Measurements from ENCODE around the gene VTI1B.
"Not testable (repeated sequence)": the region's sequence is repeated elsewhere in the genome, so short reads cannot be mapped to it uniquely, and the experiment has no call there.

The VTI1B gene

DNA sequence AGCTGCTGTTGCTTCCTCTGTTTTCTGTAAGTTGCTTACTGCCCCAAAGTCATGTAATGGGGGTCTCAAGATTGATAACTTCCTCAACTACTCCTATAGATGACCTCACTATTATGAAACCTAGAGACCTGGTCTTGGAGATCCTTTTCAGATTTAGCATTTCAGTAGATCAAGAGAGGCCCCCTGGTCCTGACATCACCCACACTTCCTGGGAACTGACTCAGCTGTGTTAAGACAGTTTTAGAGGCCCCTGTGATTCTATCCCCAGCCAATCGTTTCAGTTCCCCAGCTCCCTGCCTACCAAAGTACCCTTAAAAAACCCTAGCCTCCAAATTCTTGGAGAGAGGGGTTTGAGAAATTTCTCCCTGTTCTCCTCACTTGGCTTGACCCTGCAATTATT lies 63.9 kb downstream of the VTI1B start:
- no peaks in the 10 kb centered on the region for H3K36me3 ChIP-seq (ENCODE audit: insufficient read depth, low read length)
- H3K79me2 ChIP-seq (ENCODE audit: control insufficient read depth, insufficient read depth, low read length, unreplicated experiment) = no peaks in the 10 kb centered on the region
- no peak overlapping the region for H3K4me3 ChIP-seq (ENCODE audit: low read depth, low read length)
- no peaks in the 10 kb centered on the region for H3K4me1 ChIP-seq (ENCODE audit: control insufficient read depth, insufficient read depth, low read length, unreplicated experiment)
- H2AFZ ChIP-seq (ENCODE audit: low read length, unreplicated experiment) = no peak overlapping the region
- H3K27ac ChIP-seq (ENCODE audit: low read depth, low read length) = no peak overlapping the region
- 0 out of 2 replicates have a peak, but pooled peaks cover 8% of the 10 kb centered on the region for H3K27me3 ChIP-seq (ENCODE audit: insufficient read depth, low read length)

DNA sequence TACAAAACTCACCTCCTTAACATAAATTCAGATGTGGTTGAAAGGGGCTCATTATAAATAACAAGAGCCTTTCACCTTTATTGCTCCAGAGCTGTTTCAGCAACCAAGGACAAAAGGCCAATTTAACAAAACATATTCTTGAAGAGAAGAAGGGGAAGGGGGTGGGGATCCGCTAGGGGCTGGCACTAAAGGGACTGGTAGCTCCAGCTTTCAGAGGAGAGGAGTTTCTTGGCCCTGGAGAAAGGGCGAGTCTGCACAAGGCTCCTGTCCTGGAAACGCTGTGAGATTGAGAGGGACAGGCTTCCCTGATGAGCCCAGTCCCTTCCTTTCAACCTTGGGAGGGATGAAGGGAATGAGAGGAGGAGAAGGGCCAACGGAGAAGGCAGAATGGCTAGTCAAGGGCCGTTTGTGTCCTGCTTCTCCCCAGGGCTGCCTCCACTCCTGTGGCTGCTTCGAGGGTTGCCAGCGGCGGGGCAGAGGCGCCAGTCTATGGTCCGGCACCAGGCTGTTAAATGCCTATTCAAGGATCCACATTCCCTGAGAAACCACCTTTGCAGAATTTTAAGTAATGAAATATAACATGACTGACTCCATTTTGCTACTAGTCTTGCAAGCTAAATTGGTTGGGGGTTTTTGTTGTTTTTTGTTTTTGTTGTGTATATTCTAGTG lies 64.7 kb downstream of the VTI1B start:
- Histone ChIP-seq H3K4me1 (ENCODE audit: control insufficient read depth, insufficient read depth, low read length, unreplicated experiment) (no peaks in the 10 kb centered on the region), H2AFZ (ENCODE audit: low read length, unreplicated experiment) (no peak overlapping the region), H3K79me2 (ENCODE audit: control insufficient read depth, insufficient read depth, low read length, unreplicated experiment) (no peaks in the 10 kb centered on the region), H3K4me3 (ENCODE audit: low read depth, low read length) (no peak overlapping the region), H3K36me3 (ENCODE audit: insufficient read depth, low read length) (no peaks in the 10 kb centered on the region), H3K27me3 (ENCODE audit: insufficient read depth, low read length) (0 out of 2 replicates have a peak, but pooled peaks cover 8% of the 10 kb centered on the region), H3K27ac (ENCODE audit: low read depth, low read length) (no peak overlapping the region)

- H3K79me2 ChIP-seq (ENCODE audit: control insufficient read depth, insufficient read depth, low read length, unreplicated experiment) = no peaks in the 10 kb centered on the region
- no peak overlapping the region for H3K27ac ChIP-seq (ENCODE audit: low read depth, low read length)
- H2AFZ ChIP-seq (ENCODE audit: low read length, unreplicated experiment) = no peak overlapping the region
- no peaks in the 10 kb centered on the region for H3K4me1 ChIP-seq (ENCODE audit: control insufficient read depth, insufficient read depth, low read length, unreplicated experiment)
- no peak overlapping the region for H3K4me3 ChIP-seq (ENCODE audit: low read depth, low read length)
- H3K27me3 ChIP-seq (ENCODE audit: insufficient read depth, low read length) = 0 out of 2 replicates have a peak, but pooled peaks cover 8% of the 10 kb centered on the region
- H3K36me3 ChIP-seq (ENCODE audit: insufficient read depth, low read length) = no peaks in the 10 kb centered on the region
Measured at GRCh38 chr14:67607646-67608045, 66.8 kb downstream of the VTI1B start.

- no peaks in the 10 kb centered on the region for H3K79me2 ChIP-seq (ENCODE audit: control insufficient read depth, insufficient read depth, low read length, unreplicated experiment)
- no peak overlapping the region for H3K4me3 ChIP-seq (ENCODE audit: low read depth, low read length)
- H2AFZ ChIP-seq (ENCODE audit: low read length, unreplicated experiment) = no peak overlapping the region
- H3K27me3 ChIP-seq (ENCODE audit: insufficient read depth, low read length) = no peaks in the 10 kb centered on the region
- H3K27ac ChIP-seq (ENCODE audit: low read depth, low read length) = no peak overlapping the region
- H3K36me3 ChIP-seq (ENCODE audit: insufficient read depth, low read length) = no peaks in the 10 kb centered on the region
- no peaks in the 10 kb centered on the region for H3K4me1 ChIP-seq (ENCODE audit: control insufficient read depth, insufficient read depth, low read length, unreplicated experiment)
Measured at GRCh38 chr14:67602995-67603545, 71.4 kb downstream of the VTI1B start.

DNA sequence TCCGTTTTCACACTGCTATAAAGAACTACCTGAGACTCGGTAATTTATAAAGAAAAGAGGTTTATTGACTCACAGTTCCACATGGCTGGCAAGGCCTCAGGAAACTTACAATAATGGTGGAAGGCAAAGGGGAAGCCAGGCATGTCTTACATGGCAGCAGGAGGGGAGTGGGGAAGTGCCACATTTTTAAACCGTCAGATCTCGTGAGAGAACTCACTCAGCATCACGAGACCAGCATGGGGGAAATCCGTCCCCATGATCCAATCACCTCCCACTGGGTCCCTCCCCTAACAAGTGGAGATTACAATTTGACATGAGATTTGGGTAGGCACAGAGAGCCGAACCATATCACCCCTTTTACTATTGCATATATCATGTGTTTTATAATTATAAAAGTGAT lies 72.4 kb downstream of the VTI1B start:
- Histone ChIP-seq H3K27me3 (ENCODE audit: insufficient read depth, low read length) (no peaks in the 10 kb centered on the region), H3K4me1 (ENCODE audit: control insufficient read depth, insufficient read depth, low read length, unreplicated experiment) (no peaks in the 10 kb centered on the region), H3K36me3 (ENCODE audit: insufficient read depth, low read length) (no peaks in the 10 kb centered on the region), H3K79me2 (ENCODE audit: control insufficient read depth, insufficient read depth, low read length, unreplicated experiment) (no peaks in the 10 kb centered on the region), H3K27ac (ENCODE audit: low read depth, low read length) (no peak overlapping the region), H2AFZ (ENCODE audit: low read length, unreplicated experiment) (no peak overlapping the region), H3K4me3 (ENCODE audit: low read depth, low read length) (no peak overlapping the region)

GRCh38 chr14:67600562-67600974 lies 73.9 kb downstream of the VTI1B start:
- H3K4me1 ChIP-seq (ENCODE audit: control insufficient read depth, insufficient read depth, low read length, unreplicated experiment); H3K27me3 ChIP-seq (ENCODE audit: insufficient read depth, low read length); H3K79me2 ChIP-seq (ENCODE audit: control insufficient read depth, insufficient read depth, low read length, unreplicated experiment); H3K36me3 ChIP-seq (ENCODE audit: insufficient read depth, low read length): not testable (repeated sequence)
- Histone ChIP-seq H3K4me3 (ENCODE audit: low read depth, low read length) (peak overlapping the region; percentile 97), H3K27ac (ENCODE audit: low read depth, low read length) (peak overlapping the region; percentile 51; the same call in 1 of the 2 replicates), H2AFZ (ENCODE audit: low read length, unreplicated experiment) (peak overlapping the region; percentile 96)

DNA sequence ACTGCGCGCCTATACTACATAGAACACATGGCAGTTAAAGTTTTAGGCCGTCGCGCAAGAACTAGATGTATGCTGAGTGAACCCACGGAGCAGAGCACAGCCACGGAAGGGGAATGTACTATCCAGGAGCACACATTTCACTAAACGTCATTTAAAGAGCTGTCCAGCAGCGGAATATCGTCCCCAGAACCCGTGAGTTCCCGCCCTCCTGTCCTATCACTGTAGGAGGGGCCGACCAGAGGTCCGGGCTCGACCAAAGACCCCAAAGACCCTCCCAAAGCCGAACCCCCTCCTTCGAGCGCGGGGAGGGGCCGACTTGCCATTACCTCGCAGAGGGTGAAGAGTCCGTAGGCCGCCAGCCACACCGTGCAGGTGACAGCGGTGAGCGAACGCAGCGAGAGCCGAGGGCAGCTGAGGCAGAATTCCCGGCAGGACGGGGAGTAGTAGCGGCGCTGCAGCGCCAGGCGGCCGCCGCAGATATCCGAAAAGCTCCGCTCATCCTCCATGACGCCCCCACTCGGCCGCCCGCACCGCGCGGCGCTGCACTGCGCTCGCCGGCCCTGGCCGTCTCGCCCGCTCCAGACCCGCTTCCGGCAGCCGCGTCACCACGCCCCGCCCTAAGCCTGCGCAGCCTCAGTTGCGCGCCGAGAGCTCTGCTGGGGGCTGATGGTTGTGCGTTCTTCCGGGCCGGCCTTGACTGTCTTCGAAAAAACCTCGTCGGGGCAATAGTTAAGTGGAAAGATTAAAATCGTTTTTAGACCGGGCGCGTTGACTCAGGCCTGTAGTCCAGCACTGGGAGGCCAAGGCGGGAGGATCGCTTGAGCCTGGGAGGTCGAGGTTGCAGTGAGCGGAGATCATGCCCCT lies 74.5 kb downstream of the VTI1B start, which contains the start of gene PIGH:
PIGH (minus strand) TSS at position 571 of the 864 bp plus-strand sequence; CDS start at position 506, 65 bp downstream.
- Histone ChIP-seq H3K27ac (ENCODE audit: low read depth, low read length) (peak within 1 kb of the TSS; percentile 51; the same call in 1 of the 2 replicates), H2AFZ (ENCODE audit: low read length, unreplicated experiment) (peak within 1 kb of the TSS; percentile 96), H3K4me3 (ENCODE audit: low read depth, low read length) (peak within 1 kb of the TSS; percentile 97), H3K79me2 (ENCODE audit: control insufficient read depth, insufficient read depth, low read length, unreplicated experiment) (no peaks in the 10 kb centered on the region), H3K27me3 (ENCODE audit: insufficient read depth, low read length) (no peaks in the 10 kb centered on the region), H3K36me3 (ENCODE audit: insufficient read depth, low read length) (no peaks in the 10 kb centered on the region), H3K4me1 (ENCODE audit: control insufficient read depth, insufficient read depth, low read length, unreplicated experiment) (no peaks in the 10 kb centered on the region)

All from ACC112 (cell line).